PC-3 (cell line): Measurements from ENCODE around the gene PACSIN3. TPM values are rescaled to one million over a fixed set of nuclear protein-coding genes. Genes with fewer than 3 reads are reported as not detected.

ENCODE experiments used
- ATAC-seq: fragments of 200-7000 bp; cut with Tn5 transposase; 2 replicates; pipeline ENCODE4 v1.9.1; 2020; ENCODE audit warnings: mild to moderate bottlenecking, moderate library complexity
- BruUV-seq: library from RNA; stranded (reverse); fragments of 400-500 nt; replicated peaks from 2 replicates; lab custom pipeline; 2021; lab: Mats Ljungman, UMichigan
- CTCF ChIA-PET: fragments of 300-600 bp; sonication (Branson Sonifier 250); formaldehyde crosslinking; loops from one replicate; lab custom pipeline; 2022; ENCODE audit warnings: antibody characterized with exemption; lab: Charles Lee
- POLR2A ChIA-PET: fragments of 300-600 bp; sonication (Branson Sonifier 250); formaldehyde crosslinking; loops from one replicate; lab custom pipeline; 2022; ENCODE audit warnings: antibody characterized with exemption; ENCODE audit not compliant: unreplicated experiment; lab: Charles Lee
- DNase-seq: peaks from one replicate; pipeline ENCODE4 v3.0.0-alpha.2; 2015
- H2AFZ ChIP-seq: fragments of 300-600 bp; sonication (generic); 2 replicates; pipeline ENCODE4 v1.6.0; 2016; ENCODE audit warnings: antibody characterized with exemption, low read length
- H3F3A ChIP-seq: fragments of 300-600 bp; sonication (generic); one replicate; pipeline ENCODE4 v1.6.0; 2017; ENCODE audit warnings: antibody characterized with exemption, low read length, control low read depth, mild to moderate bottlenecking; ENCODE audit not compliant: unreplicated experiment
- H3K27ac ChIP-seq: fragments of 300-600 bp; sonication (generic); 2 replicates; pipeline ENCODE4 v1.5.1; 2016; ENCODE audit warnings: mild to moderate bottlenecking, low read length
- H3K27me3 ChIP-seq: fragments of 300-600 bp; sonication (generic); 2 replicates; pipeline ENCODE4 v1.6.1; 2016; ENCODE audit warnings: low read length, mixed read lengths
- H3K36me3 ChIP-seq: fragments of 300-600 bp; sonication (generic); 2 replicates; pipeline ENCODE4 v1.6.1; 2016; ENCODE audit warnings: low read depth, mixed run types, low read length, mixed read lengths
- H3K4me1 ChIP-seq: fragments of 300-600 bp; sonication (generic); 2 replicates; pipeline ENCODE4 v1.5.1; 2016; ENCODE audit warnings: low read length; ENCODE audit not compliant: insufficient read depth
- H3K4me2 ChIP-seq: fragments of 300-600 bp; sonication (generic); 2 replicates; pipeline ENCODE4 v1.6.0; 2016; ENCODE audit warnings: low read length
- H3K4me3 ChIP-seq: fragments of 300-600 bp; sonication (generic); 2 replicates; pipeline ENCODE4 v1.5.1; 2016; ENCODE audit warnings: mild to moderate bottlenecking, low read length, mixed read lengths
- H3K79me2 ChIP-seq: fragments of 300-600 bp; sonication (generic); 2 replicates; pipeline ENCODE4 v1.6.1; 2017; ENCODE audit warnings: low read length, mixed read lengths
- H3K9ac ChIP-seq: fragments of 300-600 bp; sonication (generic); 2 replicates; pipeline ENCODE4 v1.6.0; 2016; ENCODE audit warnings: mild to moderate bottlenecking, low read length
- H3K9me2 ChIP-seq: fragments of 300-600 bp; sonication (generic); replicated peaks from 2 replicates; pipeline ENCODE4 v1.6.1; 2016; ENCODE audit warnings: mixed run types, low read length, mixed read lengths
- H3K9me3 ChIP-seq: fragments of 300-600 bp; sonication (generic); 2 replicates; pipeline ENCODE4 v1.6.1; 2016; ENCODE audit warnings: low read length, mixed read lengths
- H4K20me1 ChIP-seq: fragments of 300-600 bp; sonication (generic); 2 replicates; pipeline ENCODE4 v1.6.1; 2016; ENCODE audit warnings: low read length, mixed read lengths
- CTCF ChIP-seq: fragments of 300-600 bp; sonication (generic); conservative IDR thresholded peaks from 2 replicates; pipeline ENCODE4 v1.5.1; 2017; ENCODE audit warnings: antibody characterized with exemption, low read depth, mild to moderate bottlenecking, low read length
- EZH2 ChIP-seq: fragments of 300-600 bp; sonication (generic); IDR thresholded peaks from one replicate; pipeline ENCODE4 v1.6.1; 2017; ENCODE audit warnings: antibody characterized with exemption, mild to moderate bottlenecking, low read length; ENCODE audit not compliant: unreplicated experiment
- EZH2phosphoT487 ChIP-seq: fragments of 300-600 bp; sonication (generic); IDR thresholded peaks from 2 replicates; pipeline ENCODE4 v1.6.1; 2018; ENCODE audit warnings: mild to moderate bottlenecking, antibody characterized with exemption, low read length, borderline replicate concordance
- intact Hi-C: fragments of 100-400 bp; cut with micrococcal nuclease; formaldehyde crosslinking; loops from 2 replicates; pipeline ENCODE4 v1.9.0; 2023
- total RNA-seq: library from RNA; depleted of rRNA; stranded (reverse); fragments of >200 nt; gene quantifications from 2 replicates; pipeline ENCODE4 v1.2.3, GENCODE V29; 2014

Gene PACSIN3
- total RNA-seq, 1 experiment from 2014 or later = 83.9 TPM

- CTCF ChIA-PET = interaction anchor here (0.6 to 1.5 kb wide), 6 partner anchors 35 to 275 kb away, joined by 3 to 8 read pairs (median 6); partner anchors contain the start of gene DDB2
- Histone ChIP-seq H2AFZ (no peak overlapping the region), H4K20me1 (no peaks in the 10 kb centered on the region), H3K79me2 (peaks cover 46% of the 10 kb centered on the region), H3K36me3 (peaks cover 19% of the 10 kb centered on the region; the same call in 1 of the 2 replicates), H3K9ac (no peak overlapping the region), H3K9me2 (no peaks in the 10 kb centered on the region), H3K4me2 (no peak overlapping the region), H3K27me3 (no peaks in the 10 kb centered on the region), H3K9me3 (no peaks in the 10 kb centered on the region), H3K27ac (no peak overlapping the region), H3K4me3 (no peak overlapping the region), H3K4me1 (0 out of 2 replicates have a peak, but pooled peaks cover 8% of the 10 kb centered on the region), H3F3A (no peaks in the 10 kb centered on the region)
- ATAC-seq (no peak), DNase-seq (no peak)
- no TSS peak for BruUV-seq
- intact Hi-C loops = no loop called here
- TF ChIP-seq EZH2phosphoT487 = no peak
- no peak for TF ChIP-seq EZH2
- TF ChIP-seq CTCF = no peak
- POLR2A ChIA-PET = no interaction called here
Observed at GRCh38 chr11:47178737-47179654, 7.2 kb downstream of the PACSIN3 start.

GRCh38 chr11:47178316-47178715 lies 7.9 kb downstream of the PACSIN3 start:
- no peak overlapping the region for H2AFZ ChIP-seq

More at GRCh38 chr11:47178316-47178715, 7.9 kb downstream of the PACSIN3 start:
- Histone ChIP-seq H3K27me3 (no peaks in the 10 kb centered on the region), H3K4me2 (no peak overlapping the region), H3K9me2 (no peaks in the 10 kb centered on the region), H3K4me3 (no peak overlapping the region), H4K20me1 (no peaks in the 10 kb centered on the region), H3K9me3 (no peaks in the 10 kb centered on the region), H3K79me2 (peaks cover 46% of the 10 kb centered on the region), H3K27ac (no peak overlapping the region), H3F3A (no peaks in the 10 kb centered on the region), H3K4me1 (0 out of 2 replicates have a peak, but pooled peaks cover 8% of the 10 kb centered on the region), H3K9ac (no peak overlapping the region), H3K36me3 (peaks cover 26% of the 10 kb centered on the region; the same call in 1 of the 2 replicates)
- CTCF ChIA-PET = interaction anchor here (0.6 to 1.5 kb wide), 3 partner anchors 56 to 276 kb away, joined by 3 to 8 read pairs (median 4); no protein-coding TSS in a partner anchor
- no peak for TF ChIP-seq CTCF
- no peak for TF ChIP-seq EZH2phosphoT487
- TF ChIP-seq EZH2 = no peak
- DNase-seq (no peak), ATAC-seq (no peak)
- POLR2A ChIA-PET = no interaction called here
- no TSS peak for BruUV-seq
- intact Hi-C loops = no loop called here
